ENCODE data around the gene SRGAP2. TPM values are rescaled to one million over a fixed set of nuclear protein-coding genes. Genes with fewer than 3 reads are reported as not detected.
"Not testable (repeated sequence)": the region's sequence is repeated elsewhere in the genome, so short reads cannot be mapped to it uniquely, and the experiment has no call there.

Gene SRGAP2
- total RNA-seq, 4 donors from 2014 or later, result 80.1 to 178 (median 116) TPM

GRCh38 chr1:206246129-206246886 is 43.0 kb downstream of the SRGAP2 start:
- WGBS, result no CpG with 5 or more reads among the region's 10 CpGs
- not testable (repeated sequence) for DNase-seq (ENCODE audit: low spot score in 2 of 2); H3K4me1 ChIP-seq

DNA sequence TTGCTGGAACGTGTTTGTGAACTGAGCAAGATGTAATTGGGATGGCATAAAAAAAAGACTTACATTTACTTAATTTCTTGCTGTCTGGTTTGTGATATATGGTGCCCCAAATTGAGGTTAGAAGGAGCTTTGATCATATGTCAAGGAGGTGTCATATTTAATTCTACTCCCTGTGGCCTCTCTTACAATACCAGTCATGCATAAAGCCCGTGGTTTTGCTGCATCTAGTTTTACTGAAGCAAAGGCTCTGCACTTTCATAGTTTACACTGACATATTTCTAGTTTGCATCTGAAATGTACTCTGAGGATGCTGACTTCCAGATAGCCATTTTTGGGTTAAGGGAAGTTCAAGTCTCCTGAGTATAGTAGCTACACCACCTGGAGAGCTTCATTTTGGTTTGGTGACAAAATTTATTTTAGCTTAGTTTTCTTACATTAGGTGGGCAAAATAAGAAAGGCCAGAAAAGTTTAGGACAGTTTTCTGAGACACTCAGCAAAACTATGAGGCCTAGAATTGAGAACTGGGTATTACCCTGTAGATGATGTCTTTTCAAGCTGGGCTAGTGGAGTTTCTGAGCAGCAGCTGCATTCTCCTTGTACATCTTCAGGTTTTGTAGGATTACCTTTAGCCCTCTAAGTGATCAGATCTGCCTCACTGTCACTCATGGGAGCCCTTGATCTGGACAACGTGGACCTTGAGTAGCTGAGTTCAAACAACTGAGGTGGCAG is 47.8 kb downstream of the SRGAP2 start:
- H3K4me1 ChIP-seq; DNase-seq (ENCODE audit: low spot score in 2 of 2); H3K36me3 ChIP-seq; H3K27ac ChIP-seq; H3K27me3 ChIP-seq; H3K9me3 ChIP-seq; H3K4me3 ChIP-seq: not testable (repeated sequence)
- WGBS, result 100% methylated on average over 1 of the region's 3 CpGs

More at GRCh38 chr1:206246129-206246886, 43.0 kb downstream of the SRGAP2 start:
- not testable (repeated sequence) for H3K27ac ChIP-seq, H3K27me3 ChIP-seq, H3K9me3 ChIP-seq, H3K4me3 ChIP-seq, H3K36me3 ChIP-seq

DNA sequence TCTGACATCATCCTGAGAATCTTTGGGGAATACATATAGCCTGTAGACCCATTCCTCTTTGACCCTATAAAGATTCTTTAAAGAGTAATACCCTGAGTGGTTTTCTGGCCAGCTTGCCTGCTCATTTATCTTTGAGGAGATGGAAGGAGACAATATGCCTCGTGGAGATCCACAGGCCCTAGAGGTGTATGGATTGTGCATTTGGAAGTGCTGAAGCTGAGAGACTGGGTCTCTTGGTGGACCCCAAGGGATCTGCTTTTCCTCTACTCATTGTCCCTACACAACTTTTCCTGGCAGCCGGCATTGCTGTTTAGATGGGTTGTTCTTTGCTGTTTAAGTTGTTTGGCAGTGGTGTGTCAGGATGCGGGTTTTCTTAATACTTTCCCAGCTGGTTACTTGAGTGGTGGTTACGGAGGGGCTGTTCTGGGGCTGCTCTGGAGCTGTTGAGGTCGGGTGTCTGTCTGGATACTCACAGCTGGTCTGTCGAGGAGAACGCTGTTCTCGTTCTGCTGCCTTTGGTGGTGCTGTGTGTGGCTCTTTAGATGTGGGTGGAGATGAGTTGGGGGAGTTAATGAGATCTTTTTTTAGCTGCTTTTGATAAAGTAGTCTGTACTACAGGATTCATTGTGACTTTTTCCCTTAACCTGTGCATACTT is 49.5 kb downstream of the SRGAP2 start:
- not testable (repeated sequence) for H3K27me3 ChIP-seq; H3K4me1 ChIP-seq; DNase-seq (ENCODE audit: low spot score in 2 of 2); H3K36me3 ChIP-seq; H3K4me3 ChIP-seq; H3K9me3 ChIP-seq; H3K27ac ChIP-seq
- no CpG with 5 or more reads among the region's 8 CpGs for WGBS

Other genes with a start within 250 kb of the SRGAP2 start
- gene RAB7B, start 200.1 kb upstream of the SRGAP2 start, total RNA-seq, result 10 to 100 TPM; 21.6 to 55.5 (median 26.8) TPM
- gene CTSE, start 179.6 kb upstream of the SRGAP2 start, total RNA-seq, result not detected
- gene RHEX, start 150.4 kb upstream of the SRGAP2 start, total RNA-seq, result 1 to 10 TPM in 3 of 4 donors, not detected in 1; 1.2 to 2.8 (median 1.2) TPM
- gene AVPR1B, start 86.2 kb upstream of the SRGAP2 start, total RNA-seq, result not detected
- gene FAM72A, start 702 bp upstream of the SRGAP2 start, total RNA-seq, result 1 to 10 TPM; 2.2 to 4.7 (median 3.3) TPM